Non-pigmented ciliary epithelial cell (primary cell): ENCODE data around the gene EYA4.

ENCODE experiments used
- DNase-seq: peaks from one replicate; pipeline ENCODE4 v3.0.0-alpha.2; 2010; ENCODE audit warnings: low read depth

Gene EYA4

GRCh38 chr6:133404151-133404550, 163.0 kb downstream of the EYA4 start:
- DNase-seq: no peak

GRCh38 chr6:133404728-133405127, 163.6 kb downstream of the EYA4 start:
- no peak for DNase-seq

- DNase-seq: no peak
Observed at GRCh38 chr6:133407320-133408100, 166.4 kb downstream of the EYA4 start.

DNA sequence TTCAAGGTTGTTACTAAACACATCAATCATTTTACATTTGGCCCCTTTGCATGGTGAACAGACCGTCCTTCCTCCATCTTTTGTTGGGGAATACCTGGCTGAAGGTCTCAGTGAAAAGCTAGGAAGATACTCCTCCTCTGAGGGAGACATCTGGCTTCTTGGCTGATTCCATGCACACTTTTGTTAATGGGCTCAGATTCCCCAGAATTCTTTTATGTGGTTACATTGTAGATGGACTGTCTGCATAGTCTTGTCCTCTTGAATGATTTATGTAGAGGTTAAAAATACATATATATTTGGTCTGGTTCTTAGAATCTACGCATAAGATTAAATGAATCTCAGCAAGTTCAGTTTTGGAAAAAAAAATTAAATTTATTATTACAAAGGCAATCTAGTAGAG, 167.0 kb downstream of the EYA4 start:
- no peak for DNase-seq

- DNase-seq: no peak
Observed at GRCh38 chr6:133408543-133408942, 167.4 kb downstream of the EYA4 start.

- no peak for DNase-seq
Observed at GRCh38 chr6:133410638-133411435, 169.7 kb downstream of the EYA4 start.

DNA sequence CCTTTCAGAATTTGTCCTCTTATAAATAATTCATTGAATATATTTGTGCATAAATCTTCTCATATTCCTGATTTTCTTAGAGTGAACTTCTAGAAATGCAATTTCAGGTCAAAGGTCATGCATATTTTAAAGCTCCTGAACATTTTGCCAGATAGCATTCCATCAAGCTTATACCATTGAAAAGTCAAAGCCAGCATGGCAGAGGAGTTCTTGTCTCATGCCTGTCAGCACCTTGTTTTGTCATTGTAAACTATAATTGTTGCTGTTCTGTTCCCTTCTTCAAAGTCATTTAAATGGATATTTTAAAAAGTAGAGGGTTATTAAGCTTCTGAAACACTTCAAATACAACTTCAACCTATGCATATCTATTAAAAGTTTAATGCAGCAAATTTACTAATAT, 170.6 kb downstream of the EYA4 start:
- DNase-seq: no peak

GRCh38 chr6:133415262-133415661, 174.1 kb downstream of the EYA4 start:
- DNase-seq: no peak

DNA sequence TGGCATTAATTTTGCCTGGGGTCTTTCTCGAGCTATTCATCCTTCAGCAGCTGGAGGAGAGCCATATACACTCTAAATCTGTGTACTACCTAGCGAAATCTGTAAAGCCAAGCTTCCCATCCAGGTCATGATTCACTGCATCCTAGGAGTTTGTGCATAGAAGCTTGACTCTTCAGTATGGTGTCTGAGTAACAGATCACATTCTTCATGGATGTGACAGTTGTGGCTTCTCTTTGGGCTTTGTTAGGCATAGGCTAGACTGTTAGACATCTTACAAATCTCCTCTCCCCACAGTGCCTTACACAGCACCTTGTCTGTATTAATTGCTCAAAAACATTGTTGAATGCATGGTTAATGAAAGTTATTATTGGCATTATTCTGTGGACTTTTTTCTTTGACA, 177.0 kb downstream of the EYA4 start:
- no peak for DNase-seq

GRCh38 chr6:133423242-133423641, 182.1 kb downstream of the EYA4 start:
- no peak for DNase-seq

- no peak for DNase-seq
Observed at GRCh38 chr6:133424359-133424758, 183.2 kb downstream of the EYA4 start.

- DNase-seq: no peak
Observed at GRCh38 chr6:133426038-133426437, 184.9 kb downstream of the EYA4 start.

GRCh38 chr6:133428295-133428694, 187.1 kb downstream of the EYA4 start:
- no peak for DNase-seq

- no peak for DNase-seq
Observed at GRCh38 chr6:133430530-133430929, 189.4 kb downstream of the EYA4 start.

- DNase-seq: no peak
Observed at GRCh38 chr6:133431031-133431430, 189.9 kb downstream of the EYA4 start.

- no peak for DNase-seq
Observed at GRCh38 chr6:133432021-133432989, 191.1 kb downstream of the EYA4 start.

GRCh38 chr6:133435065-133435728, 194.0 kb downstream of the EYA4 start:
- DNase-seq: no peak

- DNase-seq: peak; percentile 8
Observed at GRCh38 chr6:133436652-133437051, 195.5 kb downstream of the EYA4 start.

DNA sequence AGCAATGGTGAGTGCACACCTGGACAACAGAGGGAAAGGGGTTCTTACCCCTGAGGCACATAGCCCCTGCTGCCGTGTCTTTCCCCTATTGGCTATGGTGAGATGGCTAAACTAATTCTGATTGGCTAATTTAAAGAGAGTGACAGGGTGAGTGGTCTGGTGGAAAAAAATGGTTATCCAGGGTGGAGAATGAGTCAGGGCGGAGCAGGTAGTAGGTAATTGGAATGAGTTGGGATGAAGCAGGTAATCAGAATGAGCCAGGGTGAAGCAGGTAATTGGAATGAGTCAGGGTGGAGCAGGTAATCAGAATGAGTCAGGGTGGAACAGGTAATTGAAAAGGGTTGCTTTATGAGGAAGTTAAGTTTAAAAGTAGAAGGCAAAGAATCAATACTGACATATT, 200.3 kb downstream of the EYA4 start:
- DNase-seq: no peak

GRCh38 chr6:133446789-133447188, 205.6 kb downstream of the EYA4 start:
- DNase-seq: no peak

- no peak for DNase-seq
Observed at GRCh38 chr6:133447924-133448323, 206.8 kb downstream of the EYA4 start.

DNA sequence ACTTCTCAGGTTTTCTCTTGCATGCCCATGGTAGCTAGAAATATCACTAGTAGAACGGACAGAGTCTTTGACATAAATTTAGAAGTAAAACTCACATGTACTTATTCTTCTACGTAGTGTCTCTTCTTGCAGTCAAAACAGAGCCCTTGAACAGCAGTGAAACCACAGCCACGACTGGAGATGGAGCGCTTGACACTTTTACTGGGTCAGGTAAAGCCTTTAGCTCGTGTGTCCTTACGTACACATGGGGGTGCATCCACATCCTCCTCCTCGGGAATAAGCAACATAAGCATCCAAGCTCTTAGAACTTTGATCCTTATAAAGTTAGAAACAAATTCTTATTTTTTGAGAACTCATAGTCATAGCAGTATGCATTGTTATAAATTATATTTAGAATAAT, 215.3 kb downstream of the EYA4 start:
- no peak for DNase-seq
